ENCODE measurements around the gene FLYWCH2.
"Not testable (repeated sequence)": the region's sequence is repeated elsewhere in the genome, so short reads cannot be mapped to it uniquely, and the experiment has no call there.

The FLYWCH2 gene

DNA sequence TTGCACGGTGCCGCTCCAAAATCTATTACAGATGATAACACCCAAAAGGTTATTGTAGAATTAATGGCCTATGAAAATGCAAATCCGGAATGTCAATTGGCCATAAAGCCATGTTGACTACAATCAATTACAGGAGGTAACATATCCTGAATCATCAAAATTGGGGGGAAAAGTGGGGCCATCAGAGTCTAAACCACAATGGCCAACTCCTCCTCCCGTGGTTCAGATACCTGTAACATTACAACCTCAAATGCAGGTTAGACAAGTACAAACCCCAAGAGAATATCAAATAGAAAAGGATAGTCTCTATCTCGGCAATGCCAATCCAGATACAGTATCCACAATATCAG is 43.6 kb downstream of the FLYWCH2 start:
- Histone ChIP-seq H3K27ac (ENCODE audit: low read length, poor library complexity, severe bottlenecking) (no peak overlapping the region), H3K79me1 (replicated peaks; ENCODE audit: low read length, poor library complexity, severe bottlenecking) (peaks cover 31% of the 10 kb centered on the region), H2AK5ac (ENCODE audit: low read length, severe bottlenecking) (no peak overlapping the region), H4K8ac (ENCODE audit: low read length) (no peak overlapping the region), H3K9ac (ENCODE audit: low read length) (peak overlapping the region; percentile 46), H2BK120ac (ENCODE audit: low read depth, low read length) (no peak overlapping the region), H3K4me2 (ENCODE audit: low read length, poor library complexity, severe bottlenecking) (no peak overlapping the region), H3K4me1 (ENCODE audit: control insufficient read depth, insufficient read depth, low read depth, low read length) (peaks cover 18% of the 10 kb centered on the region), H3K4ac (ENCODE audit: low read depth in 1 of 2, low read length in 2 of 2) (no peak overlapping the region), H3K9me3 (ENCODE audit: control insufficient read depth, low read length) (no peaks in the 10 kb centered on the region), H3K23ac (ENCODE audit: low read length in 2 of 2) (no peak overlapping the region), H3K18ac (ENCODE audit: low read depth in 1 of 2, low read length in 2 of 2) (peak overlapping the region in 1 of 2 experiments; percentile 43), H3K4me3 (ENCODE audit: insufficient read depth in 1 of 2, low read depth in 1 of 2, low read length in 2 of 2) (peak overlapping the region in 1 of 2 experiments; percentile 62), H3K14ac (ENCODE audit: low read length in 2 of 2) (no peak overlapping the region), H2AFZ (ENCODE audit: low read depth, low read length) (peak overlapping the region; percentile 49), H2BK15ac (ENCODE audit: low read depth, poor library complexity, severe bottlenecking) (no peak overlapping the region), H4K91ac (ENCODE audit: low read length) (no peak overlapping the region), H3K36me3 (ENCODE audit: control insufficient read depth in 1 of 2, insufficient read depth in 2 of 2, low read depth in 1 of 2, low read length in 2 of 2) (peaks cover 48 to 60% of the 10 kb centered on the region in 2 experiments), H2BK12ac (ENCODE audit: low read length in 2 of 2) (no peak overlapping the region), H2BK5ac (ENCODE audit: low read depth, low read length, poor library complexity, severe bottlenecking) (no peak overlapping the region), H3K27me3 (ENCODE audit: control insufficient read depth in 1 of 2, insufficient read depth in 1 of 2, low read length in 2 of 2) (no peaks in the 10 kb centered on the region)
- WGBS: 79% methylated on average over 3 of the region's 5 CpGs
- DNase-seq: no peak

DNA sequence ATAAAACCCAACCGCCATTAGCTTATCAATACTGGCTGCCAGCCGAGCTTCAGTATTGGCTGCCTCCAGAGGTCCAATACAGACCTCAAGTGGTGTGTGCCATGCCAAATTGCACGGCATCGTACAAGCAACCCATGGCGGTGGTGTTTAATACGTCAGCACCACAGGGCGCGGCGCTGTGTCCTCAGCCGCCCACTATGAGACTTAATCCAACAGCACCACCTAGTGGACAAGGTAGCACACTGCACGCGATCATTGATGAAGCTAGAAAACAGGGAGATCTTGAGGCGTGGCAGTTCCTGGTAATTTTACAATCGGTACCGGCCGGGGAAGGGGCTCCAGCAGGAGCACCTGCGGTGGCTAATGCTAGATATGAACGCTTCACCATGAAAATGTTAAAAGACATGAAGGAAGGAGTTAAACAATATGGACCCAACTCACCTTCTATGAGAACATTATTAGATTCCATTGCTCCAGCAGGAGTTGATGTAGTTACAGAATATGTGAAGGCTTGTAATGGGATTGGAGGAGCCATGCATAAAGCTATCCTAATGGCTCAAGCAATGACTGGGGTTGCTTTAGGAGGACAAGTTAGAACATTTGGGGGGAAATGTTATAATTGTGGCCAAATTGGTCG is 44.1 kb downstream of the FLYWCH2 start:
- Histone ChIP-seq H2BK5ac (ENCODE audit: low read depth, low read length, poor library complexity, severe bottlenecking) (no peak overlapping the region), H4K91ac (ENCODE audit: low read length) (no peak overlapping the region), H3K4ac (ENCODE audit: low read depth in 1 of 2, low read length in 2 of 2) (no peak overlapping the region), H3K9me3 (ENCODE audit: control insufficient read depth, low read length) (no peaks in the 10 kb centered on the region), H3K27me3 (ENCODE audit: control insufficient read depth in 1 of 2, insufficient read depth in 1 of 2, low read length in 2 of 2) (no peaks in the 10 kb centered on the region), H3K4me2 (ENCODE audit: low read length, poor library complexity, severe bottlenecking) (peak overlapping the region; percentile 49), H3K4me1 (ENCODE audit: control insufficient read depth, insufficient read depth, low read depth, low read length) (peaks cover 18% of the 10 kb centered on the region), H2AK5ac (ENCODE audit: low read length, severe bottlenecking) (no peak overlapping the region), H3K79me1 (replicated peaks; ENCODE audit: low read length, poor library complexity, severe bottlenecking) (peaks cover 30% of the 10 kb centered on the region), H3K27ac (ENCODE audit: low read length, poor library complexity, severe bottlenecking) (no peak overlapping the region), H3K4me3 (ENCODE audit: insufficient read depth in 1 of 2, low read depth in 1 of 2, low read length in 2 of 2) (peak overlapping the region in 1 of 2 experiments; percentile 62), H4K8ac (ENCODE audit: low read length) (peak overlapping the region; percentile 65), H3K9ac (ENCODE audit: low read length) (peak overlapping the region; percentile 46), H2AFZ (ENCODE audit: low read depth, low read length) (peak overlapping the region; percentile 49), H3K14ac (ENCODE audit: low read length in 2 of 2) (no peak overlapping the region), H3K18ac (ENCODE audit: low read depth in 1 of 2, low read length in 2 of 2) (peak overlapping the region in 1 of 2 experiments; percentile 43), H2BK15ac (ENCODE audit: low read depth, poor library complexity, severe bottlenecking) (no peak overlapping the region), H2BK120ac (ENCODE audit: low read depth, low read length) (no peak overlapping the region), H3K36me3 (ENCODE audit: control insufficient read depth in 1 of 2, insufficient read depth in 2 of 2, low read depth in 1 of 2, low read length in 2 of 2) (peaks cover 44 to 59% of the 10 kb centered on the region in 2 experiments), H2BK12ac (ENCODE audit: low read length in 2 of 2) (no peak overlapping the region), H3K23ac (ENCODE audit: low read length in 2 of 2) (no peak overlapping the region)
- 13% methylated on average over 17 of the region's 19 CpGs for WGBS
- peak; percentile 87 for DNase-seq

DNA sequence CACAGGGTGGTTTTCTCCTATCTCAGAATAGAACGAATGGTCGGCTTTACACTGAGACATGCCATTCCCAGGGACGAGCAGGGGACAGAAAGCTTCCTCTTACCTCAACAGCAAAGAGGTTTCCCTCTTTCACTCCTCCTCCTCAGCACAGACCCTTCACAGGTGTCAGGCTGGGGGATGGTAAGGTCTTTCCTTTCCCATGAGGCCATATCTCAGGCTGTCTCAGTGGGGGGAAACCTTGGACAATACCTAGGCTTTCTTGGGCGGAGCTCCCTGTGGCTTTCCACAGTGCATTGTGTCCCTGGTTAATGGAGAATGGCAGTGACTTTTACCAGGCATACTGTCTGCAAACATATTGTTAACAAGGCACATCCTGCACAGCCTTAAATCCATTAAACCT is 45.1 kb downstream of the FLYWCH2 start:
- not testable (repeated sequence) for DNase-seq; H3K9ac ChIP-seq (ENCODE audit: low read length); H3K4ac ChIP-seq (ENCODE audit: low read depth in 1 of 2, low read length in 2 of 2); H3K4me3 ChIP-seq (ENCODE audit: insufficient read depth in 1 of 2, low read depth in 1 of 2, low read length in 2 of 2); H4K8ac ChIP-seq (ENCODE audit: low read length); H3K18ac ChIP-seq (ENCODE audit: low read depth in 1 of 2, low read length in 2 of 2); H3K9me3 ChIP-seq (ENCODE audit: control insufficient read depth, low read length); H3K4me2 ChIP-seq (ENCODE audit: low read length, poor library complexity, severe bottlenecking); H4K91ac ChIP-seq (ENCODE audit: low read length); H2BK5ac ChIP-seq (ENCODE audit: low read depth, low read length, poor library complexity, severe bottlenecking); H3K27ac ChIP-seq (ENCODE audit: low read length, poor library complexity, severe bottlenecking); H2BK120ac ChIP-seq (ENCODE audit: low read depth, low read length); H2AFZ ChIP-seq (ENCODE audit: low read depth, low read length); H3K14ac ChIP-seq (ENCODE audit: low read length in 2 of 2); H3K27me3 ChIP-seq (ENCODE audit: control insufficient read depth in 1 of 2, insufficient read depth in 1 of 2, low read length in 2 of 2); H2BK15ac ChIP-seq (ENCODE audit: low read depth, poor library complexity, severe bottlenecking); H3K23ac ChIP-seq (ENCODE audit: low read length in 2 of 2)
- Histone ChIP-seq H3K79me1 (replicated peaks; ENCODE audit: low read length, poor library complexity, severe bottlenecking) (peaks cover 21% of the 10 kb centered on the region), H2BK12ac (ENCODE audit: low read length in 2 of 2) (peak overlapping the region in 1 of 2 experiments; percentile 61), H3K4me1 (ENCODE audit: control insufficient read depth, insufficient read depth, low read depth, low read length) (peaks cover 18% of the 10 kb centered on the region), H2AK5ac (ENCODE audit: low read length, severe bottlenecking) (peak overlapping the region; percentile 10), H3K36me3 (ENCODE audit: control insufficient read depth in 1 of 2, insufficient read depth in 2 of 2, low read depth in 1 of 2, low read length in 2 of 2) (peaks cover 36 to 55% of the 10 kb centered on the region in 2 experiments)
- WGBS: 94% methylated on average over 3 of the region's 4 CpGs

DNA sequence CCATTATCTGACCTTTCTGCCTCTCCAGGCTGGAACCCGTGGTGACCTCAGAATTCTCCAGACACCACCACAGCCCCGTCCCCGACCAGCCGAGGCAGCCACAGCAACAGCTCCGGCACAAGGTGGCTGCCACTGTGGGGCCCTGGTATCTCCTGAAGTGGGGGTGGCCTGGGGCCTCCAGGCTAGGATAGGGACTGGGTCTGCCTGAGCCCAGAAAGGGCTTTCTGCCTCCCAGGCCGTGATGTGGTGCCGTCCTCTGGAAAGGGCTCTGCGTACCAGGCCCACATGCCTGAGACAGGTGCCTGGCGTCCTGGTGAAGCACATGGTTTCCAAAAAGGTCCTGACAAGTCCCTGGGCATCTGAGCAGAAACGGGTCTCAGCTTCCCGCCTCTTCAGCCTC is 45.8 kb downstream of the FLYWCH2 start:
- 93% methylated on average over 11 of the region's 11 CpGs for WGBS
- peak overlapping the region; percentile 5 for H2AK5ac ChIP-seq (ENCODE audit: low read length, severe bottlenecking)
- H3K27ac ChIP-seq (ENCODE audit: low read length, poor library complexity, severe bottlenecking): no peak overlapping the region

More for the DNA sequence above, 45.8 kb downstream of the FLYWCH2 start:
- H3K4ac ChIP-seq (ENCODE audit: low read depth in 1 of 2, low read length in 2 of 2): no peak overlapping the region
- H2BK12ac ChIP-seq (ENCODE audit: low read length in 2 of 2): no peak overlapping the region
- no peak overlapping the region for H4K8ac ChIP-seq (ENCODE audit: low read length)
- H3K4me2 ChIP-seq (ENCODE audit: low read length, poor library complexity, severe bottlenecking): peak overlapping the region; percentile 14
- H3K23ac ChIP-seq (ENCODE audit: low read length in 2 of 2): no peak overlapping the region
- DNase-seq: no peak
- peaks cover 21% of the 10 kb centered on the region for H3K79me1 ChIP-seq (replicated peaks; ENCODE audit: low read length, poor library complexity, severe bottlenecking)
- no peak overlapping the region for H3K9ac ChIP-seq (ENCODE audit: low read length)
- no peak overlapping the region for H2BK5ac ChIP-seq (ENCODE audit: low read depth, low read length, poor library complexity, severe bottlenecking)
- no peaks in the 10 kb centered on the region for H3K27me3 ChIP-seq (ENCODE audit: control insufficient read depth in 1 of 2, insufficient read depth in 1 of 2, low read length in 2 of 2)
- H3K4me1 ChIP-seq (ENCODE audit: control insufficient read depth, insufficient read depth, low read depth, low read length): peaks cover 18% of the 10 kb centered on the region
- no peak overlapping the region for H3K14ac ChIP-seq (ENCODE audit: low read length in 2 of 2)
- no peak overlapping the region for H3K4me3 ChIP-seq (ENCODE audit: insufficient read depth in 1 of 2, low read depth in 1 of 2, low read length in 2 of 2)
- H3K18ac ChIP-seq (ENCODE audit: low read depth in 1 of 2, low read length in 2 of 2): no peak overlapping the region
- peaks cover 40 to 57% of the 10 kb centered on the region in 2 experiments for H3K36me3 ChIP-seq (ENCODE audit: control insufficient read depth in 1 of 2, insufficient read depth in 2 of 2, low read depth in 1 of 2, low read length in 2 of 2)
- no peak overlapping the region for H2BK15ac ChIP-seq (ENCODE audit: low read depth, poor library complexity, severe bottlenecking)
- H2BK120ac ChIP-seq (ENCODE audit: low read depth, low read length): no peak overlapping the region
- no peak overlapping the region for H2AFZ ChIP-seq (ENCODE audit: low read depth, low read length)
- no peak overlapping the region for H4K91ac ChIP-seq (ENCODE audit: low read length)
- no peaks in the 10 kb centered on the region for H3K9me3 ChIP-seq (ENCODE audit: control insufficient read depth, low read length)
